ENCODE data around the gene EXOSC7. TPM values are rescaled to one million over a fixed set of nuclear protein-coding genes. Genes with fewer than 3 reads are reported as not detected.
"Not testable (repeated sequence)": the region's sequence is repeated elsewhere in the genome, so short reads cannot be mapped to it uniquely, and the experiment has no call there.

The EXOSC7 gene
- total RNA-seq, 1 experiment from 2014 or later, result 70.9 TPM

- H3K4me1 Mint-ChIP-seq (ENCODE audit: low read depth, unreplicated experiment), result no peaks in the 10 kb centered on the region
Observed at GRCh38 chr3:44983484-44983941, 7.5 kb downstream of the EXOSC7 start.

DNA sequence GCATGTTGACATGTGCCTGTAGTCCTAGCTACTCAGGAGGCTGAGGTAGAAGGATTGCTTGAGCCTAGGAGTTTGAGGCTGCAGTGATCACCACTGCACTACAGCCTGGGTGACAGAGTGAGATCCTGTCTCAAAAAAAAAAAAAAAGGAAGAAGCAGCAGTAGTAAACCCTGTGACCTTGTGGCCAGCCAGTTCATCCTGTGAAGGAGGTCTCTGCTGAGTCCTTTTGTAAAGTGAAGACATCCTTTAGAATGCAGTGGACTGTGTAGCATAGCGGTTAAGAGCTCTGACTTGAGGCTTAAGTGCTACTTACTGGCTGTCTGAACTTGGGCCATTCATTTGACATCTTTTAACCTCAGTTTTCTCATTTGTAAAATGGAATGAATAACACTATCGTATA lies 8.3 kb downstream of the EXOSC7 start:
- Histone ChIP-seq H3K36me3 (ENCODE audit: control insufficient read depth, insufficient read depth, low read length) (no peaks in the 10 kb centered on the region), H3K4me3 (ENCODE audit: low read depth, low read length) (no peak overlapping the region), H3K27me3 (replicated peaks; ENCODE audit: control insufficient read depth, insufficient read depth, low read length) (no peaks in the 10 kb centered on the region), H3K9me3 (no peaks in the 10 kb centered on the region), H3K4me1 (peaks cover 8% of the 10 kb centered on the region; the same call in 1 of the 2 replicates)
- Mint-ChIP-seq H3K4me3 (ENCODE audit: unreplicated experiment) (no peak overlapping the region), H3K9me3 (ENCODE audit: unreplicated experiment) (no peaks in the 10 kb centered on the region), H3K27ac (ENCODE audit: unreplicated experiment) (no peak overlapping the region), H3K36me3 (ENCODE audit: insufficient read depth, unreplicated experiment) (peaks cover 16% of the 10 kb centered on the region), H3K4me1 (ENCODE audit: low read depth, unreplicated experiment) (no peaks in the 10 kb centered on the region), H3K27me3 (ENCODE audit: insufficient read depth, unreplicated experiment) (no peaks in the 10 kb centered on the region)
- TF ChIP-seq CTCF (IDR thresholded peaks at IDR 0.05; ENCODE audit: insufficient read depth in 1 of 2, low read depth in 1 of 2, low read length in 1 of 2, severe bottlenecking in 1 of 2, unreplicated experiment in 1 of 2), result no peak
- intact Hi-C loops (cut with micrococcal nuclease; ENCODE audit: unreplicated experiment), result no loop called here
- no peak for DNase-seq
- ChIA-PET POLR2A (no interaction called here), CTCF (no interaction called here)
- no TSS peak for BruUV-seq (replicated peaks)

More at GRCh38 chr3:44983484-44983941, 7.5 kb downstream of the EXOSC7 start:
- intact Hi-C loops (cut with micrococcal nuclease; ENCODE audit: unreplicated experiment), result no loop called here
- no peak for DNase-seq
- H3K36me3 Mint-ChIP-seq (ENCODE audit: insufficient read depth, unreplicated experiment), result peaks cover 10% of the 10 kb centered on the region
- no peak overlapping the region for H3K27ac Mint-ChIP-seq (ENCODE audit: unreplicated experiment)
- H3K9me3 Mint-ChIP-seq (ENCODE audit: unreplicated experiment), result no peaks in the 10 kb centered on the region
- CTCF ChIA-PET, result no interaction called here
- no peaks in the 10 kb centered on the region for H3K27me3 ChIP-seq (replicated peaks; ENCODE audit: control insufficient read depth, insufficient read depth, low read length)
- peaks cover 8% of the 10 kb centered on the region; the same call in 1 of the 2 replicates for H3K4me1 ChIP-seq
- POLR2A ChIA-PET, result no interaction called here
- no peaks in the 10 kb centered on the region for H3K36me3 ChIP-seq (ENCODE audit: control insufficient read depth, insufficient read depth, low read length)
- no peak overlapping the region for H3K4me3 ChIP-seq (ENCODE audit: low read depth, low read length)
- BruUV-seq (replicated peaks), result no TSS peak
- TF ChIP-seq CTCF (IDR thresholded peaks at IDR 0.05; ENCODE audit: insufficient read depth in 1 of 2, low read depth in 1 of 2, low read length in 1 of 2, severe bottlenecking in 1 of 2, unreplicated experiment in 1 of 2), result no peak
- H3K9me3 ChIP-seq, result no peaks in the 10 kb centered on the region
- no peak overlapping the region for H3K4me3 Mint-ChIP-seq (ENCODE audit: unreplicated experiment)
- no peaks in the 10 kb centered on the region for H3K27me3 Mint-ChIP-seq (ENCODE audit: insufficient read depth, unreplicated experiment)

GRCh38 chr3:44986330-44986729 lies 10.3 kb downstream of the EXOSC7 start:
- CTCF ChIA-PET, result interaction anchor here (0.7 kb wide), 1 partner anchor 183 kb away, joined by 5 read pairs; no protein-coding TSS in a partner anchor
- intact Hi-C loops (cut with micrococcal nuclease; ENCODE audit: unreplicated experiment), result not testable (repeated sequence)

More at GRCh38 chr3:44986330-44986729, 10.3 kb downstream of the EXOSC7 start:
- POLR2A ChIA-PET; BruUV-seq (replicated peaks); H3K4me3 ChIP-seq (ENCODE audit: low read depth, low read length); H3K36me3 ChIP-seq (ENCODE audit: control insufficient read depth, insufficient read depth, low read length); H3K27ac Mint-ChIP-seq (ENCODE audit: unreplicated experiment); H3K4me1 ChIP-seq; H3K9me3 ChIP-seq; H3K9me3 Mint-ChIP-seq (ENCODE audit: unreplicated experiment); DNase-seq; H3K27me3 Mint-ChIP-seq (ENCODE audit: insufficient read depth, unreplicated experiment); H3K27me3 ChIP-seq (replicated peaks; ENCODE audit: control insufficient read depth, insufficient read depth, low read length); H3K4me3 Mint-ChIP-seq (ENCODE audit: unreplicated experiment); H3K4me1 Mint-ChIP-seq (ENCODE audit: low read depth, unreplicated experiment): not testable (repeated sequence)
- peaks cover 36% of the 10 kb centered on the region for H3K36me3 Mint-ChIP-seq (ENCODE audit: insufficient read depth, unreplicated experiment)

All from Caco-2 (cell line).